HepG2 (cell line): ENCODE results near the gene CD4. TPM values are rescaled to one million over a fixed set of nuclear protein-coding genes. Genes with fewer than 3 reads are reported as not detected.

Source experiments
- GABPB1 ChIP-seq: IDR thresholded peaks from 2 replicates; pipeline ENCODE4 v1.6.1; 2016; ENCODE audit warnings: mild to moderate bottlenecking, missing genetic modification reagents, moderate library complexity, missing compliant biosample characterization
- NBN ChIP-seq: fragments of 450-650 bp; conservative IDR thresholded peaks from 2 replicates; pipeline ENCODE4 v1.6.1; 2017
- PRDM15 ChIP-seq: sonication (generic); formaldehyde crosslinking; IDR thresholded peaks from 2 replicates; pipeline ENCODE4 v1.4.0; 2020; ENCODE audit warnings: missing genetic modification reagents
- SOX13 ChIP-seq, 3 experiments: fragments of 450-650 bp in 1 of 3; sonication (generic) in 1 of 3; formaldehyde crosslinking in 1 of 3; IDR thresholded peaks in 2 of 3; conservative IDR thresholded peaks in 1 of 3; 2 replicates each; pipeline versions ENCODE4 v1.5.0 to v1.6.1; 2016 to 2020; ENCODE audit warnings: antibody characterized with exemption in 1 of 3, mild to moderate bottlenecking in 1 of 3, missing compliant biosample characterization in 1 of 3, missing genetic modification reagents in 1 of 3, moderate library complexity in 1 of 3
- ZBED4 ChIP-seq: sonication (generic); formaldehyde crosslinking; IDR thresholded peaks from 2 replicates; pipeline ENCODE4 v1.4.0; 2020; ENCODE audit warnings: missing genetic modification reagents, borderline replicate concordance
- ZNF232 ChIP-seq: sonication (generic); formaldehyde crosslinking; IDR thresholded peaks from 2 replicates; pipeline ENCODE4 v1.4.0; 2020; ENCODE audit warnings: missing genetic modification reagents, borderline replicate concordance
- ZNF614 ChIP-seq: IDR thresholded peaks from 2 replicates; pipeline ENCODE4 v1.6.1; 2018; ENCODE audit warnings: missing biosample characterization, missing genetic modification reagents, inconsistent platforms, borderline replicate concordance
- ZNF709 ChIP-seq: sonication (generic); formaldehyde crosslinking; IDR thresholded peaks from 2 replicates; pipeline ENCODE4 v1.5.0; 2020; ENCODE audit warnings: mild to moderate bottlenecking, missing genetic modification reagents
- ZNF737 ChIP-seq: sonication (generic); formaldehyde crosslinking; IDR thresholded peaks from 2 replicates; pipeline ENCODE4 v1.5.0; 2020; ENCODE audit warnings: missing genetic modification reagents, mild to moderate bottlenecking, borderline replicate concordance
- ZNF746 ChIP-seq: sonication (generic); formaldehyde crosslinking; IDR thresholded peaks from 2 replicates; pipeline ENCODE4 v1.8.0; 2022; ENCODE audit warnings: mild to moderate bottlenecking, missing genetic modification reagents
- polyA plus RNA-seq, 8 experiments: library from polyadenylated mRNA; depleted of rRNA in 3 of 8; stranded (reverse) in 7 of 8; unstranded in 1 of 8; fragments of >200 nt; fragmentation: Illumina TruSeq in 4 of 8; extraction: Trizol in 4 of 8; gene quantifications; 2 replicates each; pipeline versions ENCODE4 v1.2.1 to v1.2.3, GENCODE V29; 2011 to 2016; ENCODE audit warnings: low read depth in 4 of 8, missing spikeins in 1 of 8, mixed read lengths in 1 of 8; ENCODE audit not compliant: insufficient read depth in 1 of 8
- total RNA-seq, 5 experiments: library from RNA; depleted of rRNA; stranded (reverse); fragments of >200 nt; fragmentation: Illumina TruSeq; extraction: Trizol; gene quantifications; 2 replicates each; pipeline ENCODE4 v1.2.3, GENCODE V29; 2016; ENCODE audit warnings: low read depth in 1 of 5
- TF ChIP-seq, protein P1 (sequence below), 2 experiments: fragments of 450-650 bp in 1 of 2; sonication (generic) in 1 of 2; formaldehyde crosslinking; IDR thresholded peaks; 2 replicates each; pipeline versions ENCODE4 v1.5.0 to v1.8.0; 2020 to 2022; ENCODE audit warnings: mild to moderate bottlenecking in 1 of 2, missing genetic modification reagents in 1 of 2
- TF ChIP-seq, protein P2 (sequence below): sonication (generic); formaldehyde crosslinking; IDR thresholded peaks from 2 replicates; pipeline ENCODE4 v1.4.0; 2020; ENCODE audit warnings: missing genetic modification reagents
- TF ChIP-seq, protein P3 (sequence below): sonication (generic); formaldehyde crosslinking; IDR thresholded peaks from 2 replicates; pipeline ENCODE4 v1.4.0; 2020; ENCODE audit warnings: missing genetic modification reagents

The CD4 gene
- total and polyA plus RNA-seq, 2 of the 13 experiments (the other 11 are each of a cell fraction or from before 2014, with no cell fraction given) = 0.07 to 0.95 TPM

DNA sequence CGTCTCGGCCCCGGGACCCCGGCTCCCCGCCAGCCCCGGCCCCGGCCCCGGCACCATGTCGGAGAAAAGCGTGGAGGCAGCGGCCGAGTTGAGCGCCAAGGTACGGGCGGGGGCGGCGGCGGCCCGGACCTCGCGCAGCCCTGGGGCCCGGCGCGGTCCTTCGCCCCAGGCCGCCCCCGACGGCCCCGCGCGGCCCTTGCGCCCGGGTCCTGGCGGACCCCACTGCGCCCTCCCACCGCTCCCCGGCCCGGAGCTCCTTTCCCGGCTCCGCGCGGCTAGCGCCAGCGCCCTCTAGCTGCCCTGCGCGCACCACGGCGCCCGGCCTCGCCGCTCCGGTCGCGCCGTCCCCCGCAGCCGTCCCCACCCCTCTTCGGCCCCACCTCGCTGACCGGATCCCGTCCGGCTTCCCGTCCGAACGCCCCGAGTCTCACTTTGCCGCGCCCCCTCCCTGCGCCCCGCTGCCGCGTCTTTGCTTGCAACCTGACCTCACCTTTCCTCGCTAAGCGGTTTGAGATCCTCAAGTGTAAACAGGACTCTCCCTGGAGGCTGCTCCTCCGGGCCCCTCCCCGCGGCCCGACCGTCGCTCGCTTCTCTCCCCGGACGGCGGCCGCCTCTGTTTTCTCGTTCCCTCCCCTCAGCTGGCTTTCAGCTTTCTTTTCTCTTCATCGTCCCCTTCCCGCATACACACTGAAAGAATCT is 22.5 kb upstream of the CD4 start (continued):
- TF ChIP-seq PRDM15 (CRISPR knock-in tag) (peak; percentile 75; the same call in 1 of the 2 replicates), SOX13 (IDR thresholded peaks at IDR 0.05) (no peak), SOX13 (CRISPR knock-in tag; conservative IDR thresholded peaks at IDR 0.05 in 1 of 2, IDR thresholded peaks at IDR 0.05 in 1 of 2) (peak in 1 of 2 experiments; percentile 8; a peak in 1 of 4 replicates), ZNF746 (no peak), NBN (no peak), ZBED4 (CRISPR knock-in tag) (no peak), ZNF737 (CRISPR knock-in tag) (no peak), ZNF232 (no peak), ZNF614 (0 out of 2 replicates have a peak, but pooled peaks have one; percentile 28), ZNF709 (CRISPR knock-in tag) (no peak), GABPB1 (CRISPR knock-in tag) (peak; percentile 57; the same call in 1 of the 2 replicates)
- TF ChIP-seq, protein P1, sequence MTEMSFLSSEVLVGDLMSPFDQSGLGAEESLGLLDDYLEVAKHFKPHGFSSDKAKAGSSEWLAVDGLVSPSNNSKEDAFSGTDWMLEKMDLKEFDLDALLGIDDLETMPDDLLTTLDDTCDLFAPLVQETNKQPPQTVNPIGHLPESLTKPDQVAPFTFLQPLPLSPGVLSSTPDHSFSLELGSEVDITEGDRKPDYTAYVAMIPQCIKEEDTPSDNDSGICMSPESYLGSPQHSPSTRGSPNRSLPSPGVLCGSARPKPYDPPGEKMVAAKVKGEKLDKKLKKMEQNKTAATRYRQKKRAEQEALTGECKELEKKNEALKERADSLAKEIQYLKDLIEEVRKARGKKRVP (CRISPR knock-in tag; IDR thresholded peaks at IDR 0.05) = 0 out of 4 replicates have a peak, but pooled peaks of 1 of the 2 experiments have one; percentile 30
- TF ChIP-seq, protein P2, sequence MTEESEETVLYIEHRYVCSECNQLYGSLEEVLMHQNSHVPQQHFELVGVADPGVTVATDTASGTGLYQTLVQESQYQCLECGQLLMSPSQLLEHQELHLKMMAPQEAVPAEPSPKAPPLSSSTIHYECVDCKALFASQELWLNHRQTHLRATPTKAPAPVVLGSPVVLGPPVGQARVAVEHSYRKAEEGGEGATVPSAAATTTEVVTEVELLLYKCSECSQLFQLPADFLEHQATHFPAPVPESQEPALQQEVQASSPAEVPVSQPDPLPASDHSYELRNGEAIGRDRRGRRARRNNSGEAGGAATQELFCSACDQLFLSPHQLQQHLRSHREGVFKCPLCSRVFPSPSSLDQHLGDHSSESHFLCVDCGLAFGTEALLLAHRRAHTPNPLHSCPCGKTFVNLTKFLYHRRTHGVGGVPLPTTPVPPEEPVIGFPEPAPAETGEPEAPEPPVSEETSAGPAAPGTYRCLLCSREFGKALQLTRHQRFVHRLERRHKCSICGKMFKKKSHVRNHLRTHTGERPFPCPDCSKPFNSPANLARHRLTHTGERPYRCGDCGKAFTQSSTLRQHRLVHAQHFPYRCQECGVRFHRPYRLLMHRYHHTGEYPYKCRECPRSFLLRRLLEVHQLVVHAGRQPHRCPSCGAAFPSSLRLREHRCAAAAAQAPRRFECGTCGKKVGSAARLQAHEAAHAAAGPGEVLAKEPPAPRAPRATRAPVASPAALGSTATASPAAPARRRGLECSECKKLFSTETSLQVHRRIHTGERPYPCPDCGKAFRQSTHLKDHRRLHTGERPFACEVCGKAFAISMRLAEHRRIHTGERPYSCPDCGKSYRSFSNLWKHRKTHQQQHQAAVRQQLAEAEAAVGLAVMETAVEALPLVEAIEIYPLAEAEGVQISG (CRISPR knock-in tag) = 0 out of 2 replicates have a peak, but pooled peaks have one; percentile 49
- TF ChIP-seq, protein P3, sequence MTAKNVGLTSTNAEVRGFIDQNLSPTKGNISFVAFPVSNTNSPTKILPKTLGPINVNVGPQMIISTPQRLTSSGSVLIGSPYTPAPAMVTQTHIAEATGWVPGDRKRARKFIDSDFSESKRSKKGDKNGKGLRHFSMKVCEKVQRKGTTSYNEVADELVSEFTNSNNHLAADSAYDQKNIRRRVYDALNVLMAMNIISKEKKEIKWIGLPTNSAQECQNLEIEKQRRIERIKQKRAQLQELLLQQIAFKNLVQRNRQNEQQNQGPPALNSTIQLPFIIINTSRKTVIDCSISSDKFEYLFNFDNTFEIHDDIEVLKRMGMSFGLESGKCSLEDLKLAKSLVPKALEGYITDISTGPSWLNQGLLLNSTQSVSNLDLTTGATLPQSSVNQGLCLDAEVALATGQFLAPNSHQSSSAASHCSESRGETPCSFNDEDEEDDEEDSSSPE = peak; percentile 33
